GM18868 (cell line): ENCODE results near the gene ATG10.
"Not testable (repeated sequence)": the region's sequence is repeated elsewhere in the genome, so short reads cannot be mapped to it uniquely, and the experiment has no call there.

ENCODE experiments used
- ATAC-seq: cut with Tn5 transposase; IDR thresholded peaks from one replicate; pipeline ENCODE4 v1.9.1; 2021; ENCODE audit warnings: mild to moderate bottlenecking, moderate library complexity; ENCODE audit not compliant: unreplicated experiment

Gene ATG10

DNA sequence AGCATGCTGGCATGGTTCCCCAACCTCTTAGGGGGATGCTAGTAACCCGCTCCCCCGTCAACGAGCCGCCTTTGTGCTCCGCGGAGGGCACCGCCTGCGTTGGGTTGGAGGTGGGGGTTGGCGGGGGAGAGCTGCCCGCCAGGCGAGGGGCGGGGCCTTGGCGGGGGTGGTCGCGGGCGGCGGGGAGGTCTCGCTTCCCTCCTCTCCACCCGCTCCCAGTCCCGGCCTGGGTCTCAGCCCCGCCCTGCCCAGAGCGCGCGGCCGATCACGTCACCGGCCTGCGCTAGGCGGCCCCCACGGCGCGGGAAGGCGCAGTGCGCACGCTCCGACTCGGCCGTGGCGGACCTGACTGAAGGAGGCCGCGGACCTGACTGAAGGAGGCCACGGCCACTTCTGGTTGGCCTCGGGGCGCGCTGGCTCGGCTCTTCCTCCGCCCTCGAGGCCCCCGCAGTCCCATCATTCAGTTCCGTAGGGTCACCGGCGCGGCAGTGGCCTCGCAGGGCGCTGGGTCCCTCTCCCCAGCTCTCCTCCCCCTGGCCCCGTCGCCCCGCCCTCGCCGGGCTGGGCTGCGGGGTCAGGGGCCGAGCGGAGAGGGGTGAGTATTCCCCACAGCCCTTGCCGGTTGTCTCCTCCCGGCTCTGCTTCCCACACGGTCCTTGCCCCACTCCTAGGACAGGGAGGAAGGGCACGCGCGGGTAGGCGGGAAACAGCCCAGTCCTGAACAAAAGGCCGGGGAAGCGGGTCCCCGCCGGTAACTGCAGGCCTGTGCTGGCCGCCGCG lies at the start of gene ATG10:
Gene ATG10, plus strand, starts transcription at position 312 of the 780 bp plus-strand sequence. CDS start 15,548 bp downstream, outside the sequence.
- peak; percentile 96 for ATAC-seq

DNA sequence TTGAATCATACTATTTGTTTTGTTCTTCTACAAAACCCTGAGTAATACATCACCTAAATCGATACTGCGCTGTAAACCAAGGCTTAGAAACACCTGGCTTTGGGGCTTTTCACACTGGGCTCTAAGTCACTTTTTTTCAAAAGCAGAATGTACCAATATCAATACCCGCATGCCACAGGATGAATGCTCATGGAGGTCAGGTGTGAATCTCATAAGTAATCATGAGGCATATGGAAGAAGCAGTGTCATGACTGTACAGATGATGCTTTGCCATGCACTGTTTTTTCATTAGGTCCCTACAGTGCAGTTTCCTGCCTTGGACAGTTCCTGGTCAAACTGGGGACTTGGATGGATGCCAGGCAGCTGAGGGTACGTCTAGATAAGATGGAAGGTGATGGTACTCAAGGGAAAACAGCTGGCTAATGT lies 49.0 kb upstream of the ATG10 start:
- ATAC-seq, result peak; percentile 83

DNA sequence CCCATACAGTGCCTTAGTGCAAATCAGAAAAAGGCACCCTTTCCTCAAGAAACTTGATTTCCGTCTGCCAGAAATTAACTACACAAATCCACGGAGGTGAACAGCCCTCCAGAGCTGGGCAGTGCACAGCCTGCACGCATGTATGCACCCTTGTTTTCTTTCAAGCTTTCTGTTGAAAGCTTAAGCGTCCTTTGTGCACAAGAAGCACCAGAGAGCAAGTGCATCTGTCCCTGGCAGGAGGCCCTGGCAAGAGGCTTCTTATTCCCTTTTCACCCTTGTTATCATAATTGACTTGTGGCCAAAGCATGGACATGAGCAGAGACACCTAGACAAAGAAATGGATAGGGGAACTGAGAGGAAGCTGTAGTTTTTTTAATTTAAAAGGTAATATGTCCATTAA lies 47.4 kb upstream of the ATG10 start:
- no peak for ATAC-seq

DNA sequence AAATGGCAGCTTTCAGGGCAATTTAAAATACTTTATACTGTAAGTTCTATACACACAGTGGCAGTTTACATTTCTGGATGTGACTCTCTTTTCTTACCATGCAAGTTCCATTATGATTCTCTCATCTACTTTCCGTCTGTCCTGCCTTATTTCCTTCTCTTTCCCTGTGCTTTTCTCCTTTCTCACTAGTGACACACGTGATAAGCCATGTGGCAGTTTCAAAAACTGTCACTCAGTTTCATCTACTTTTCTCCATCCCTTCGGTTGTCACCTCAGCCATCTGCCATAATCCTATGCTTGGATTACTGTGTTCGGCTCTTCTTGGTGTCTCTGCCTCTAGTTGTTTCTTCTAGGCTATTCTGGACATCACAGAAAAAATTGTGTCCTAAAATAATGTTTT lies 46.8 kb upstream of the ATG10 start:
- ATAC-seq, result no peak

DNA sequence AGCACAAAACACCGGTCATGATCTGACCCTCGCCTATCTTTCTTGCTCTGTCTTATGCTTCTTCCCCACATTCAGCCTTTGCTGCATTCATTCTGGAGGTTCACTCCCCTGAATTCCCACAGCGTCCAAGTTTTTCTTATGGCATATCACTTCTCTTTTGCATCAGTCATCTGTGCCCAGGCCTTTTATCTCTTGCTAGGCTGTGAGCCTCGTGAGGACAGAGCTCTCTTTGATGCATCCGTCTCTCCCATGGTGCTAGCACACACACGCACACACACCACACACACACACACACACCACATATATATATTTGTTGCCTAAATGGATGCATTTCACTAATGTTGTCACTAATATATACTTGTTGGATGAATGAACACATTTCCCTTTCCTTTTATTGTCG lies 45.8 kb upstream of the ATG10 start:
- no peak for ATAC-seq

DNA sequence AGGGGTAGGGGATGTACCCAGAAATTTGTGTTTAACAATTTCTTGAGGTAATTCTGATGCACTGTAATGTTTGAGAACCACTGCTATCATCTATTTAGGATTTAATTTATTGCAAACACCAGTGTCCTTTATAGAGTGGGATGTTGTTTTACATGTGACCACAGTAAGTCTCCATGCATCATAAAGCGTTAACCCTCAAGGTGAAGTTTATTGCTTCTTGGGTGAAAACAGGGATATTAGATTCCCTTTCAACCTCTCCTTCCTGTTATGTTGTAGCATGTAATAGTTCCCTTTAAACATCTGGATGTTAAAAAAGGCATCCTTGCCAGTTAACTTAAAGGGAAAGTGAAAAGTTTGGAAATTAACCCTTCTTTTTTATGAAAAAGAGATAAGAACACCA lies 35.8 kb upstream of the ATG10 start:
- no peak for ATAC-seq

DNA sequence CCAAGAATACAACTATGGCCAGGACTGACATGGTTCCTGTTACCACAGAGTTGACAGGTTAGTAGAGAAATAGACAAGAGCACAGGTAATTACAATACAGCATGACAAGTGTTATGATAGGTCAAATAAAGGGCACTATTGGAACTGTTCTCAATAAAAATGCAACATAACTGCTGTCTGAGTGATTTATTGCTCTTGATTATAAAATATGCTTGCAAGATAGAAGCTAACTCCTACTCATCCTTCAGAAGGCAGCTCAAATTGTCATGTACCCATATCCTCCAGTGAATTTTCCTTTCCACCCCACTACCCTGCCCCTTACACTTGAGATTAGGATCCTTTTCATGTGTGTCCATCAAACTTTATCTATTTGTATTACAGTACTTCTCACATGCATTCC lies 35.1 kb upstream of the ATG10 start:
- no peak for ATAC-seq

DNA sequence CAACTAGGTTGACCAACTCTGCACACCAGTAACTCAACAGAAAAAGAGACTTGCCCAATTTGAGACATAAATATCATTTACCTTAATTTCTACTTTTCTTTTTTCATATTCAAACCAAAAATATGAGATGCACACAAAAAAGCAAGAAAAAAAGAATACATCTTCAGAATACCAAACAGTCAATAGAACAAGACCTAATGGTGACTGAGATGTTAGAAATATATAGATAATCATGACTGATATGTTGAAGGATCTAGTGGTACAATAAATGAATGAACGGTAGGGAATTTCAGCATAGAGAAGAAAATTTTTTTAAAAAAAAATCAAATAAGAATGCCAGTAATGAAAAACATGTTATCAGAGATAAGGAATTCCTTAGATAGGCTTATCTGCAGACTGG lies 29.1 kb upstream of the ATG10 start:
- ATAC-seq, result no peak

DNA sequence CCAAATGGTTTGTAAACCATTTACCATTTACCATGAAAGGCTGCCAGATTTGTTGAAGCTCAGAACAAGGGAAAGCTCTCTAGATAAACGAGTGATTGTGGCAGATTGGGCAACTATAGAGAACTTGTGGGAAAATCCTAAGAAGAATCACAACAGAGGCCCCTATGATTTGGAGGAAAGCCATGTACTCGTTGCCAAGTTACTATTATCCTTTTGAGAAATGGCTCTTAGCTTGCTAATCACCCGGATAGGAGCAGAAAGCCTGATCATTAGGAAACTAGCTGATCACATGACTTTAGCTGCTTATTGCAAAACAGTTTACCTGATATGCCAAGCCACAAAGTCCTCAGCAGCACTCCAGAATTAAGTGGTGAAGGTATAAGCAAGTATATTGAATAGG lies 23.5 kb upstream of the ATG10 start:
- ATAC-seq, result no peak

DNA sequence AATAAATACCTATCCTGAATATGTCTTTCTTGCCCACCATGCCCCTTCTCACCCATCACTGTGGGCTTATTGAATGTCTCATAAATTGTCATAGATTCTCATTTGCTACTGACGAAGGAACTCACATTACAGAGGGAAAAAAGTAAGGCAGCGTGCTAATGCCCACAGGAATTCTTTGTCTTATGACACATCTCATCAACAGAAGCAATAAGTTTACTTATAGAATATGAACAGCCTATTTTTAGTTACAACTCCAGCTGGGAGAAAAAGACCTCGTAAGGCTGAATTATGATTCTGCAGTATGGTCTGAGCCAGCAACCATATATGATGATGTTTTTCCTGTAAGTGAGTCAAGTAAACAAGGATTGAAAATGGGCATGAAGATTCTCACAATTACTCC lies 22.4 kb upstream of the ATG10 start:
- no peak for ATAC-seq

DNA sequence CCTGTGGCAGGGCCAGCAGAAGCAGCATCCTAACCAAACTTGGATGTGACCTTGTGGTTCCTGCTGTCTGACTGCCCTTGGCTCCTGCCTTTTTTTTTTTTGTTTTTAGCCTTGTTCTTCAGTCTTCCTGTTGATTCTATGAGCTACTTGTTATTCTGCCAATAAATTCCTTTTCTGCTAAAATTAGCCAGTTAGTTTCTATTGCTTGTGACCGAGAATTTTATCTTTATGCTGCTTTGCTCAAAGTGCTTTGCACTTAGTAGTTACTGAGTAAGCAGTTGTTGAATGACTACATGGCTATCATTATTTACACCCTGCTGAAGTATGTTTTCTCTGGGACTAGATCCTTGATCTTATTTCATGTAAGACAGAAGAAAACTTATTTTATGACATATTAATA lies 20.8 kb upstream of the ATG10 start:
- no peak for ATAC-seq

DNA sequence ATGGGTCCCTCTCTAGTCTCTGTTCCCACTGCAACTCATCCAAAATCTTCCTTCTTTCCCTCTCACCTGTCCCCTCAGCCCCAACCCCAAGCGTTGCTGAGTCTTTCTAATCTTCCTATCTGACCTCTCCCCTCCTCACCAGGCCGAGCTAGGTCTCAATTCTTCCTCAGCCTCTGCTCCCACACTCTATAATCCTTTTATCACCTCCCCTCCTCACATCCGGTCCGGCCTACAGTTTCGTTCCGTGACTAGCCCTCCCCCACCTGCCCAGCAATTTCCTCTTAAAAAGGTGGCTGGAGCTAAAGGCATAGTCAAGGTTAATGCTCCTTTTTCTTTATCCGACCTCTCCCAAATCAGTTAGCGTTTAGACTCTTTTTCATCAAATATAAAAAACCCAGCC lies 17.0 kb upstream of the ATG10 start:
- not testable (repeated sequence) for ATAC-seq

DNA sequence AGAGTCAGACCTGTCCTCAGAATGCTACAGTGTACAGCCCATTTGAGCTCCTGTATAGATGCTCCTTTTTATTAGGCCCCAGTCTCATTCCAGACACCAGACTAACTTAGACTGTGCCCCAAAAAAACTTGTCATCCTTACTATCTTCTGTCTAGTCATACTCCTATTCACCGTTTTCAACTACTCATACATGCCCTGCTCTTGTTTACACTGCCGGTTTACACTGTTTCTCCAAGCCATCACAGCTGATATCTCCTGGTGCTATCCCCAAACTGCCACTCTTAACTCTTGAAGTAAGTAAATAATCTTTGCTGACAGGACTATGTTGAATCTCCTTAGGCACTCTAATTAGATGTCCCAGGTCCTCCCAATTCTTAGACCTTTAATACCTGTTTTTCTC lies 13.7 kb upstream of the ATG10 start:
- not testable (repeated sequence) for ATAC-seq

DNA sequence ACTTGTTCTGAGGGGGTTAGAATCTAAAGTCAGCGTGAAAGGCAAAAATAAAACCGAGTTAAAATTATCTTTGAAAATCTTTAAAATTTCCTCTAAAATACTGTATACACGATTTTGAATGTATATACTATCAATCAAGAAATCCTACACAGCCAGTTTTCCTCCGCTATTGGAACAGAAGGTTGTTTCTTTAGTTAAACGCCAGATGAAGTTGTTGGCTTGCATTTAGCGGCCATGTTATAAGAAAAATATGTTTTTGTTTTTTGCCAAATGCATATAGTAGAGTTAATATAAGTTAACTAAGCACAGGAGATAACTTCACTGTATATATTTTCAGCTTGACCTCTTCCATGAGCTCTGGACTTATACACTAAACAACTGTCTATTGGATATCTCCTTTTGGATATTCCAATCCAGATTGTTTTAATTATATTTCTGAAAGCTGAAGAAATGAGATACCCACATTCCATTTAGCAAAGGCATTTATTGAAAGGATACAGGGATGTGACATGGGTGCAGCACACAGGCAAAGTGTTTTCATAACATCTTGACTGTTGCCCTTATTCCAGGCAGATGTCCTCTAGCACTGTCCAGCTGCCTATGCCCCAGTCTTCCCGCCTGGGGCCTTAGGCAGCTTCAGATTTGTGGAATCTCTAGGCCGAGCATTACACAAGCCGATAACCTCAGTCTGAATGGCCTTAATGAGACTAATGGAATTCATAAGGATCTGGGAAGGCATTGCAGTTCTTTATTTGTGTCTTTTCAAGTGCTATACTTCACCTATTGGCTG lies 10.0 kb upstream of the ATG10 start:
- no peak for ATAC-seq

DNA sequence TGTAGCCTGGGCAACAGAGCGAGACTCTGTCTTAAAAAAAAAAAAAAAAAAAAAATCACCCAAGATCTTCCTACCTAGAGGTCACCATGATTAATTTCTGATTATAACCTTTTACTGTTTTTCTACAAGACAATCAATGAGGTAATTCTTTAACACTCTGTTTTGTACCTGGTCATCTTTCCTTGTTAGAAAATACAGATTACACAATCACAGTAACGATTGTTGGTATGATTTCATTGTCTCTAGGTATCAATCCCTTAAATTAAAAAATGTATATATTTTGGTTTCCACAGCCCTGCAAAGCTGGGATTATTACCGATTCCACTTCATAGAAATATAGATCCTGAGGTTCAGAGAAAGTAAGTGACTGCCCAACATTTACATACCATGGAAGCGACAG lies 8.3 kb upstream of the ATG10 start:
- no peak for ATAC-seq

DNA sequence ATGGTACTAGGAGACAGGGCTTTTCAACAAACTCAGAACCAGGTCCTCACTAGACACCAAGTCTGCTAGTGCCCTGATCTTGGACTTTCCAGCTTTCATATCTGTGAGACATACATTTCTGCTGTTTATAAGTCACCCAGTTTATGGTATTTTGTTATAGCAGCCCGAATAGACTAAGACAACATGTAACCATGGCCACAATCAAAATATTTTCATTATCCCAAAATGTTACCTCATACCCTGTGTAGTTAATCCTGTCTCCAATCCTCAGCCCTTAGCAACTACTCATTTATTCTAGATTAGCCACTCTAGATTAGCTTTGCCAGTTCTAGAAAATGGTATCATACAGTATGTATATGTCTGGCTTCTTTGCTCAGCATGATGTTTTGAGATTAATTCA lies 6.3 kb upstream of the ATG10 start:
- ATAC-seq, result no peak

DNA sequence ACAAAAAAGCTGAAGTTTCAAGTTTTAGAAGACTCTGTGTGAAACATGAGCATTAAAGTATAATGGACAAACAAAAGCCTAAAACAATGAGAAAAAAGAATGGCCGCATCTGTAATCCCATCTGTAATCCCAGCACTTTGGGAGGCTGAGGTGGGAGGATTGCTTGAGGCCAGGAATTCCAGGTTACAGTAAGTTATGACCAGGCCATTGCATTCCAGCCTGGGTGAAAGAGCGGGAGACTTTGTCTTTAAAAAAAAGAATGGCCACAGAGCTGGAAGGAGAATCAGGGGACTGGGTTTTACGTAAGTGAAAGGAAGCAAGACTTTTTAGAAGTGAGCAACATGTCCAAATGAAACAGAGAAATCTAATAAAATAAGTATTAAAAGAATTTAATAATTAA lies 2.6 kb upstream of the ATG10 start:
- no peak for ATAC-seq

DNA sequence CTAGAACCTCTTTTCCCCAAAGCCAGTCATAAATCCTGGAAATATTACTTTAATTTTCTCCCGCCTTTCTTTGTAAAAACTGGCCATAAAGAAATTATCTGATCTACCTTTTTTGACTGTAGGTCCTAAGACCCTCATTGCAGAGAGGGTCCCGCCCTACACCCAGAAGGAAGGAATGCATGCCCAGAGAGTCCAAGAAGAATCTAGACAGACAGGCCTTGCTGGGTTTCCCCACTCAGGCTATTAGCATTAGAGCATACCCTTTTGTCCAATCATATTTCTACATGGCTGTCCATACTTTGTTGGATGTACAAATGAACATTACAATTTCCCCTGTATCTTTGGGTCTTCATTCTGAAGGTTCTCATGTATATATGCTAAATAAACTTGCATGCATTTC lies 1.9 kb upstream of the ATG10 start:
- no peak for ATAC-seq

DNA sequence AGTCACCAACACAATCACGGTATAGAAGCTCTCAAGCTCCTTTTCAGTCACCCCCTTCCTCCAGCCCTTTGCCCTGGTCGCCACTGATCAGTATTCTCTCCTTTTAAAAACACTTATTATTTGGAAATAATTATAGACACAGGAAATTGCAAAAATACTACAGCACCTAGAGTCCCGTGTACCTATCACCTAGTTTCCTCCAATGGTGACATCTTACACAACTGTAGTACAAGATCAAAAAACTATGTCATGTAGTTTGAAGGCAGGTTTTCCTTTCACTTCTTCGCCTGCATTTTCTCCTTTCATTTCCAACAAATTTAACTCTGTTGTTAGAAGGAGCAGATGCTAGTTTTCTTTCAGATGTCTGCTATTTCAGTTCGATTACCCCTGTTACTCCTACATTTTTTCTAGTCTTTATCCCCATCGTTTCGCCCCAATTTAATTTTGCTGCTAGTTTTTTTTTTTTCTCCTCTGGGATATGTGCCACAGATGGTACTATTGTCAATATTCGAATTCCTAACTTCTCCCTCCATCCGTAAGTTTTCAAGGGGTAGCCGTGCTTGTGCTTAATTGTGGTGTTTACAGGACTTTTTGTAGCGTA lies 612 bp upstream of the ATG10 start:
- no peak for ATAC-seq

DNA sequence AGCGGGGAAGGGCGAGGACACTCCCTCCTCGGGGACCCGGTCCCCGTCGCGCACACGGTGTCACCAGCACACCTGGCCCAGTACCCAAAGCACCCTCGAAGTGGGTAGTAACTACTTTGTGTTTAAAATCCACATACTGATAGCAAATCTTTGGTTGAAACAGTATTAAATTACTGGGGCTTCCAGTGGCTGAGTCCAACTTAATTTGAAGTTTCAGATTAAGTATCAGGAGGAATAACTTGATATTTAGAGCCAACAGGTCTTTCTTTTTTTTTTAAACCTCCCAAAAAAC lies 615 bp downstream of the ATG10 start:
- peak; percentile 43 for ATAC-seq

DNA sequence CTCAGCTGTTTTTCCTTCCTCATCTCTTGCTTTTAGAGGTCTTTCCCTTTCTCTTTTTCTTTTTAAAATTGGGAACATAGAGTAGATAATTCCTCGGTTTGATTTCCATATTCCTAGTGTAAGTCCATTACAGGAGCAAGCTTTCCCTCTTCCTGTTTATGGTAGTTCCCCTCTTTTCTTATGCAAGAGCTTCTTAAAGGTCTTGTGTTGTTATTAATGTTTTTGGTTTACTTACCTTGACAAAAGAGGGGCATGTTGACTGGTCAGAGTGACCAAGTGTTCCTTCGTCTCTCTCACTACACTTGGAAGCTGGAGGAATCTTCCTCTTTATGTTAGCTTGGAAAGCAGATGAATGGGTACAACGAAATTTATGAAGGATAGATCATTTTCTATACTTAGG lies 8.3 kb downstream of the ATG10 start:
- no peak for ATAC-seq

DNA sequence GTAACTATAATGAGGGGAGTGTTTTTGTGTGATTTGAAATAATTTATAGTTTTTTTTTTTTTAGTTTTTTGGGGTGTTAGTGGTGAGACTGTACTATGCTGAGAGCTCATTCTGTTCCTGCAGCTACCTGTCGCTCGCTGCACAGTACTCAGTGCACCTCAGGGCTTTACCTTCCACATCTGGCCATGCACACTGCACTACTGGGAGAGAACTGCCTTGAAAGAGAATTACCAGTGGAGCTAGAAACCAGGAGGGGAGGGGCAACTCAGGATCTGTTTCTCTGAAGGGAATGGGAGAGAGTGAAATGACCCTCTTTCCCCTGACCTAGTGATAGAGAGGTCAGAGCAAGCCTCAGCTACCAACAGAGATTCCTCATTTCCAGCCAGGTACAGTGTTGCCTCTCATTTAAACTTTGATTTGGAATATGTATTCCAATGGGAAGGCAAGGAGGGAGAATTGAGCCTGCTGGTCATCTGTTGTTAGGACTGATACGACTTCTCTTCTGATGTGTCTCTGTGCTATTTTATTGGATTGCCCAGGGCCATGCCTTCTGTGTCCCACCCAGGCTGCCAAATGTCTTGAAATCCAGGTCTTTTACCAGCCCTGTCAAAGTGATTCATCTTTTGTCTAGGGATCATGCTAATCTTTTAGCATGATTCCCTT lies 8.9 kb downstream of the ATG10 start:
- no peak for ATAC-seq
